AG10803 (cell line): ENCODE data around the gene CNIH3.

Experiments used
- DNase-seq: peaks from one replicate; pipeline ENCODE4 v3.0.0; 2010; ENCODE audit warnings: low read depth
- H3K4me3 ChIP-seq: 2 replicates; pipeline ENCODE4 v1.5.1; 2011; ENCODE audit warnings: mild to moderate bottlenecking, low read length, control low read depth
- CTCF ChIP-seq: conservative IDR thresholded peaks from 2 replicates; pipeline ENCODE4 v1.5.1; 2011; ENCODE audit warnings: mild to moderate bottlenecking, low read length, control low read depth, inconsistent platforms

The CNIH3 gene

GRCh38 chr1:224632921-224633321 is 16.8 kb downstream of the CNIH3 start:
- TF ChIP-seq CTCF = no peak

GRCh38 chr1:224635356-224635755 is 19.2 kb downstream of the CNIH3 start:
- no peak overlapping the region for H3K4me3 ChIP-seq
- DNase-seq = peak; percentile 78
- no peak for TF ChIP-seq CTCF

More at GRCh38 chr1:224632921-224633321, 16.8 kb downstream of the CNIH3 start:
- peak; percentile 41 for DNase-seq
- H3K4me3 ChIP-seq = no peak overlapping the region

GRCh38 chr1:224637515-224637914 is 21.4 kb downstream of the CNIH3 start:
- H3K4me3 ChIP-seq = no peak overlapping the region
- TF ChIP-seq CTCF = no peak
- DNase-seq = peak; percentile 96

GRCh38 chr1:224637936-224638335 is 21.8 kb downstream of the CNIH3 start:
- H3K4me3 ChIP-seq = no peak overlapping the region
- DNase-seq = no peak
- TF ChIP-seq CTCF = no peak

- TF ChIP-seq CTCF = no peak
- no peak overlapping the region for H3K4me3 ChIP-seq
- DNase-seq = no peak
Observed at GRCh38 chr1:224639426-224639975, 23.4 kb downstream of the CNIH3 start.

- H3K4me3 ChIP-seq = no peak overlapping the region
- no peak for TF ChIP-seq CTCF
- no peak for DNase-seq
Observed at GRCh38 chr1:224640018-224640417, 23.9 kb downstream of the CNIH3 start.

- H3K4me3 ChIP-seq = no peak overlapping the region
- TF ChIP-seq CTCF = no peak
- DNase-seq = no peak
Observed at GRCh38 chr1:224640587-224640986, 24.5 kb downstream of the CNIH3 start.
